Activated CD4-positive, alpha-beta T cell treated with anti-CD3 and anti-CD28 coated beads, Interleukin-2, amount 50 U/mL, for 48 hours (primary cell): ENCODE data around the gene STAMBPL1.
"Not testable (repeated sequence)": the region's sequence is repeated elsewhere in the genome, so short reads cannot be mapped to it uniquely, and the experiment has no call there.

Experiments used
- DNase-seq, 2 experiments: peaks; one replicate each; pipeline ENCODE4 v3.0.0-alpha.2; 2020

STAMBPL1 gene

GRCh38 chr10:88879534-88880281, at the start of gene STAMBPL1:
TSS of gene STAMBPL1 (plus strand) at chr10:88880245. CDS start at chr10:88901709, 21,464 bp downstream.
- peak; percentile 79 to 83 for DNase-seq

- DNase-seq = no peak
Measured at GRCh38 chr10:88830643-88831268, 49.3 kb upstream of the STAMBPL1 start.

DNA sequence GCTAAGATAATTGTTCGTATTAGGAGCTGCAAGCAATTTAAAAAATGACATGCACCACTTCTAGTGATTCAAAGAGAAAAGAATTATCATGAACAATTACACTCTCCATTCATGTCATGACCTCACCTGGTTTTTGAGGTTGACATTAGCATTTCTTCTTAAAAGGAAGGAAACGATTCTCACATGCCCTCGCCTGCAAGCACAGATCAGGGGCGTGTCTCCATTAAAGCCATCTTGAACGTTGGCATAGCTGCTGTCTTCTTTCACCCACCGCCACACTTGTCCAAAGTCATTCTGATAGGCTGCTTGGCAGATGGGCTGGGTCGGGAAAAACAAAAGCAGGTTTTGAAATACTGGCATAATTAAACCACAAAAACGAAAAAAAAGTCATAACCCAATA, 48.3 kb upstream of the STAMBPL1 start:
- peak; percentile 31 to 45 for DNase-seq

DNA sequence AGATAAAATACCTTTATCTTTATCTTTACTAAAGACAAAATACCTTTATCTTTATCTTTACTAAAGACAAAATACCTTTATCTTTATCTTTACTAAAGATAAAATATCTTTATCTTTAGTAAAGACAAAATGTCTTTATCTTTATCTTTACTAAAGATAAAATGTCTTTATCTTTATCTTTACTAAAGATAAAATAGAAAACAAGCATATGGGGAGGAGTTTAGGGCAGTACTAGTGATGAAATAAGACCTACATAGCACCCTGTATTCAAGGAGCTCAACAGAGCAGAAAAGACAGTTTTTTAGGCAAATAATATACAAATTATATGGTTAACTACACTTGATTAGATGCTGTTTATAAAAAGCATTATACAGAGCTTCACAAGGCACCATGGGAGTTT, 47.7 kb upstream of the STAMBPL1 start:
- DNase-seq = no peak

GRCh38 chr10:88833156-88833555, 46.9 kb upstream of the STAMBPL1 start:
- DNase-seq = no peak

- DNase-seq = no peak
Measured at GRCh38 chr10:88833723-88834122, 46.3 kb upstream of the STAMBPL1 start.

- DNase-seq = peak; percentile 89 to 92
Measured at GRCh38 chr10:88835096-88835909, 44.7 kb upstream of the STAMBPL1 start.

DNA sequence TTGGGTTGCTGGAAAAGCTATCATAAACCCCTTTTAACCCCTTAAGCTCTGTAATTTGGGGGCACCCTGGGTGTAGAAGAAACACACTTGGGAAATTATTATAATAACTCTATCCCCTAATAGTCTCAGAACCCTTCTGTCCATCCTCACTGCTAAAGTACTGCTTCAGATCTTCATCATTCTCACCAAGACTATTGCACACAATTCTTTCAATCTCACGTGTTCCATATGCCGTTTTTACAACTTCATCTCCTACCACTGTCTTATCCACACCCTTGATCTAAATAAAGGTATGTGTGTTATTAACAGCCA, 44.2 kb upstream of the STAMBPL1 start:
- no peak for DNase-seq

DNA sequence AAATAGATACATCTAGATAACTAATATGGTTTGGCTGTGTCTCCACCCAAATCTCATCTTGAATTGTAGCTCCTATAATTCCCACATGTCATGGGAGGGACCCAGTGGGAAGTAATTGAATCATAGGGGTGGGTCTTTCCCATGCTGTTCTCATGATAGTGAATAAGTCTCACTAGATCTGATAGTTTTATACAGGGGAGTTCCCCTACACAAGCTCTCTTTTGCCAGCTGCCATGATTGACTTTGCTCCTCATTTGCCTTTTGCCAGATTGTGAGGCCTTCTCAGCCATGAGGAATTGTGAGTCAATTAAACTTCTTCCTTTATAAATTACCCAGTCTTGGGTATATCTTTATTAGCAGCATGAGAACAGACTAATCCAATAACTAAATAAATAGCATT, 42.4 kb upstream of the STAMBPL1 start:
- DNase-seq = not testable (repeated sequence)

DNA sequence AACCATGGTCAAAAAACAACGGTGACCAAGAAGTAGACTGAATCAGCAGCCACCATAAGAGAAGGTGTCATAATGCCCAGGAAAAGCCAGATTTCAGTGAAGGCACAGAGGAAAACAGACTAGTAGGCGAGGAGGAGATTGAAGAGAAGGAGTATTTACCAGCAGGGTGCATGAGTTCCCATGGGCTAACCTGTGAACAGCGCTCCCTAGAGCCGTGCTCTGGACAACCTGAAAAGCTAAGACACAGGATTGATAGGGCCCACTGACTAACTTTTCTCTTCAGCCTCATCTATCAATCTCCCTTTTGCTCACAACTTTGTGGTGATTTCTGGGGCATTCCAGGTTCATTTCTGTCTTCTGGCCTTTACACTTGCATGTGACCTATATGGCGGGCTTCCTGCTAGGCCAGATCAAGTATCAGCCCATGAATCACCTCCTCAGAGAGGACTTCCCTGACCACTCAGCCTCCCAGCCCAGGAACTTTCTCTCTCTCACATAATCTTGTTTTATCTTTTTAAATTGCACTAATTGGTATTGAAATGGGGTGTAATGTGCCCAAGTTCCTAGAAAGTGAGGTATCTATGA, 41.2 kb upstream of the STAMBPL1 start:
- DNase-seq = no peak

DNA sequence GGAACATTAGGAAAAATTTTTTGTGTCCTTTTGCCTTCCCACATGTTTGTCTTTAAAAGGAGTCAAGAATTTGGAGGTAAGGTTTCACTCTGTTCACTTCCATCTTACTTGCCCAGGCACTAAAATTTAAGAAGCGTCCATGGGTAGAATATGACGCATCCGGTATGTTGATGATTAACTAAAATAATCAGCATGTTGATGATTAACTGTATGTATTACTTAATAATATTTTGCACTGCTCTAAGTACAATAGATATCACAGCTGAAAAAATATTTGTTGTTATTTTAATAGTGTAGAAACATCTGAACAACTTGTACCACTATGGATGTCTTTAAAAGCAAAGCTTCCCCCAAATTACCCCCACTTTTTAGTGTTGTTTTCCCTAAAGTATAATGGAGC, 39.9 kb upstream of the STAMBPL1 start:
- no peak for DNase-seq

- DNase-seq = no peak
Measured at GRCh38 chr10:88840881-88841280, 39.2 kb upstream of the STAMBPL1 start.

GRCh38 chr10:88841316-88842111, 38.5 kb upstream of the STAMBPL1 start:
- DNase-seq = no peak

GRCh38 chr10:88843171-88843570, 36.9 kb upstream of the STAMBPL1 start:
- no peak for DNase-seq

DNA sequence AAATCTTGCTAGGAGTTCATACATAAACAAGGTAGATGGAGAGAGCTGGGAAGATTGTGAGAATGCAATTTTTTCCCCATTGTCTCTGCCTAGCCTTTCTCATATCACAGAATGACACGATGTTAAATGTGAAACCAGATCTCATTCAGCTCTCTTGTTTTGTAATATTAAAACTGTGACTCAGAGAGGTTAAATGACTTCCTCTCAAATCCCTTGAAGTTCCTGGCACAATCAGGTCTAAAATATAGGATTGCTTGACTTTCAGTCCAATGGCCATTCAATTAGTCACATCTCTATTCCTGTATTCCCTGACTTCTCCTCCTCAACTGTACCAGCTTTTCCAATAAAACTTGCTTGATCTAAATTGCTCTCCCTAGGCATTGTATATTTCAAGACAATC, 31.5 kb upstream of the STAMBPL1 start:
- DNase-seq = no peak

DNA sequence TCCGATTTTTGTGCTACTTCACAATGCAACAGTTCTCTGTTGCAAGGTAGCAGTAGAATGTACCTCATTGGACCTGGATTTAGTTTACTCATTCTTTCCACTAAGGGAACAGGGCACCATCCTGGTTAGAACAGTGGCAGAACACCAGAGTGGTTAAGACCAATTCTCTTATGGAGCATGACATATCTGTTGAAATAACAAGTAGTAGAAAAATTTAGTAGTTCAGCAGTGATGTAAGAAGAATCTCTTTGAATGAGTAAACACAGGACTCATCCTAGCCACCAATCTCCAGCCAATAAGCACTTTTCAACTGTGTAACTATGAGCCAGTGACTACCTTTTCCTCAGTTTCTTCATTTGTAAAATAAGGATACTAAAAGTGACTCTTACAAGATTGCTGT, 30.8 kb upstream of the STAMBPL1 start:
- no peak for DNase-seq

GRCh38 chr10:88850712-88851111, 29.3 kb upstream of the STAMBPL1 start:
- no peak for DNase-seq

DNA sequence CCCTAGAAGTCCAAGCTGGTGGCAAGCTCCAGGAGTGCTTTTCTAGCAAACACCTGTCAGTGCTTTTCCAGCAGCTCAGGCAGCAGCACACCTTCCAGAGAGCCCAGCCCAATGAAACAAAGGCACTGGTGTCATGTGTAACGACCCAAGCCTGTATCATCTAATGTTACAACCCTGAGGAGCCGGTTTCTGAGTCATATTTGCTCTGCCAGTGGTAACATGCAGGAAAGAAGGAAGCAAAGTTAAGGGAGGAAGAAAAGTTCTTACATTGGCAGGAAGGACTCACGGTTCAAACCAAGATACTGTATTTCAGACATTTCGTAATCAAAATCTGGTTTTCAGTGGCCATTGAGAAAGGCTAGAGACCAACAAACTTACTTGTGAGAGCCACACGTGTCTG, 28.3 kb upstream of the STAMBPL1 start, which contains the start of gene ANKRD22:
Gene ANKRD22, minus strand, starts transcription at position 139 of the 400 bp plus-strand sequence. CDS start 237 bp downstream, outside the sequence.
- DNase-seq = no peak

- no peak for DNase-seq
Measured at GRCh38 chr10:88852327-88852726, 27.7 kb upstream of the STAMBPL1 start.

GRCh38 chr10:88853155-88853881, 26.7 kb upstream of the STAMBPL1 start:
- DNase-seq = no peak

DNA sequence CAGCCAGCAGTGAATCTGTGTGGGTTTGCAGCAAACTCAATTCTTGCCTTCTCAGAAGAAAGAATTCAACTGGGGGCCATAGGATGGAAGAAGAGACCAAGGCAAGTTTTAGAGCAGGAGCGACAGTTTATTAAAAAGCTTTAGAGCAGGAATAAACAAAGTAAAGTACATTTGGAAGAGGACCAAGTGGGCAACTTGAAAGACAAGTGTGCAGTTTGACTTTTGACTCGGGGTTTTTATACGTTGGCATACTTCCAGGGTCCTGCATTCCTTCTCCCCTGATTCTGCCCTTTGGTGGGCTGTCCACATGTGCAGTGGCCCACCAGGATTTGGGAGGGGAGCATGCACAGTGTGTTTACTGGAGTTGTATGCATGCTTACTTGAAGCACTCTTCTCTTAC, 25.4 kb upstream of the STAMBPL1 start:
- no peak for DNase-seq

GRCh38 chr10:88857831-88858230, 22.2 kb upstream of the STAMBPL1 start:
- DNase-seq = no peak
